Ishikawa (cell line): ENCODE measurements around the gene GPC6.

Source experiments
- CEBPB ChIP-seq: IDR thresholded peaks from 2 replicates; pipeline ENCODE4 v1.6.1; 2012
- CREB1 ChIP-seq: IDR thresholded peaks from 2 replicates; pipeline ENCODE4 v1.6.1; 2012; ENCODE audit warnings: low read depth
- EGR1 ChIP-seq: IDR thresholded peaks from 2 replicates; pipeline ENCODE4 v1.6.1; 2012
- EP300 ChIP-seq: IDR thresholded peaks from 2 replicates; pipeline ENCODE4 v1.6.1; 2012; ENCODE audit warnings: borderline replicate concordance
- FOXM1 ChIP-seq: IDR thresholded peaks from 2 replicates; pipeline ENCODE4 v1.6.1; 2012; ENCODE audit warnings: low read depth, borderline replicate concordance
- NFIC ChIP-seq: IDR thresholded peaks from 2 replicates; pipeline ENCODE4 v1.6.1; 2012
- RAD21 ChIP-seq: IDR thresholded peaks from 2 replicates; pipeline ENCODE4 v1.6.1; 2012; ENCODE audit warnings: low read depth
- TAF1 ChIP-seq: IDR thresholded peaks from 2 replicates; pipeline ENCODE4 v1.6.1; 2012; ENCODE audit warnings: low read depth, mild to moderate bottlenecking
- TCF12 ChIP-seq: IDR thresholded peaks from 2 replicates; pipeline ENCODE4 v1.6.1; 2012; ENCODE audit warnings: low read depth
- TEAD4 ChIP-seq: IDR thresholded peaks from 2 replicates; pipeline ENCODE4 v1.6.1; 2012
- YY1 ChIP-seq: IDR thresholded peaks from 2 replicates; pipeline ENCODE4 v1.6.1; 2012; ENCODE audit warnings: low read depth
- ZBTB7A ChIP-seq: IDR thresholded peaks from 2 replicates; pipeline ENCODE4 v1.6.1; 2012; ENCODE audit warnings: low read depth
- TF ChIP-seq, protein P1 (sequence below): IDR thresholded peaks from 2 replicates; pipeline ENCODE4 v1.6.1; 2012
- TF ChIP-seq, protein P2 (sequence below): IDR thresholded peaks from 2 replicates; pipeline ENCODE4 v1.6.1; 2012; ENCODE audit warnings: low read depth, mild to moderate bottlenecking
- TF ChIP-seq, protein P3 (sequence below): IDR thresholded peaks from 2 replicates; pipeline ENCODE4 v1.6.1; 2012

The GPC6 gene

DNA sequence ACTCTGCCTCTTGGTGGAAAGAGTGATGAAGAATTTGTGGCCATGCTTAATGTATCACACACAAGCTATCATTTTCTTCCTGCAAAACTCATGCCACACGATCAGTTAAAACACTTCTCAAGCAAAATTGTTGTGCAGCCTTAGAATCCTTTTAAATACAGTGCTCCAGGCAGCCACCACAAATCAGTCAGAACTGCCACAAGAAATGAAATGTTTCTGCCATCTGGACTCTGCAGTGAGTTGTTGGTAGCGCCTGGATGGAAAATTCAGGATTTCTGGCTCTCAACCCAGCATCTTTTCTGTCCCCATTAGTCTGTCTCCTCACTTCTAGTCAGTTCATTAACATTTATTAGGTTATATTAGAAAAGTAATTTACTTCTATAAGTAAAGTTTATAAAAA is 179.5 kb downstream of the GPC6 start:
- TF ChIP-seq FOXM1 (no peak), ZBTB7A (no peak)

DNA sequence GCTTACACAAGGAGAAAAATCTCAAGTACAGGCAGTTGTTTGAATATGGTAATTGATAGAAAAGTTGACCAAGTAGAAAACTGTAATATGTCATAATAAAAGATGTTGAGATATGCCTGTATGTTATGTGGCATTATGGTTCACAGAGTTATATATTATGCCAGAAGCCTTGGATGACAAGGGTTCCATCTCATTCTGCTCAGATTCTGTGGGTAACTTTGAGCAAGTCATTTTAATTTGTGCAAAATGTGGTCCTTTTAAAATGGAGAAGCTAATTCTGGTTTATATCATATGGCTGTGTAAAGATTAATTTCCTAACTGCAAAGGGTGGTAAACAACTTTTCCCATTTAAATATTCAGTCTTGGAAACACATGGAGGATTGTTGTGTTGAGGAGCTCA is 180.9 kb downstream of the GPC6 start:
- TF ChIP-seq, protein P1, sequence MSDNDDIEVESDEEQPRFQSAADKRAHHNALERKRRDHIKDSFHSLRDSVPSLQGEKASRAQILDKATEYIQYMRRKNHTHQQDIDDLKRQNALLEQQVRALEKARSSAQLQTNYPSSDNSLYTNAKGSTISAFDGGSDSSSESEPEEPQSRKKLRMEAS: no peak
- TF ChIP-seq, protein P2, sequence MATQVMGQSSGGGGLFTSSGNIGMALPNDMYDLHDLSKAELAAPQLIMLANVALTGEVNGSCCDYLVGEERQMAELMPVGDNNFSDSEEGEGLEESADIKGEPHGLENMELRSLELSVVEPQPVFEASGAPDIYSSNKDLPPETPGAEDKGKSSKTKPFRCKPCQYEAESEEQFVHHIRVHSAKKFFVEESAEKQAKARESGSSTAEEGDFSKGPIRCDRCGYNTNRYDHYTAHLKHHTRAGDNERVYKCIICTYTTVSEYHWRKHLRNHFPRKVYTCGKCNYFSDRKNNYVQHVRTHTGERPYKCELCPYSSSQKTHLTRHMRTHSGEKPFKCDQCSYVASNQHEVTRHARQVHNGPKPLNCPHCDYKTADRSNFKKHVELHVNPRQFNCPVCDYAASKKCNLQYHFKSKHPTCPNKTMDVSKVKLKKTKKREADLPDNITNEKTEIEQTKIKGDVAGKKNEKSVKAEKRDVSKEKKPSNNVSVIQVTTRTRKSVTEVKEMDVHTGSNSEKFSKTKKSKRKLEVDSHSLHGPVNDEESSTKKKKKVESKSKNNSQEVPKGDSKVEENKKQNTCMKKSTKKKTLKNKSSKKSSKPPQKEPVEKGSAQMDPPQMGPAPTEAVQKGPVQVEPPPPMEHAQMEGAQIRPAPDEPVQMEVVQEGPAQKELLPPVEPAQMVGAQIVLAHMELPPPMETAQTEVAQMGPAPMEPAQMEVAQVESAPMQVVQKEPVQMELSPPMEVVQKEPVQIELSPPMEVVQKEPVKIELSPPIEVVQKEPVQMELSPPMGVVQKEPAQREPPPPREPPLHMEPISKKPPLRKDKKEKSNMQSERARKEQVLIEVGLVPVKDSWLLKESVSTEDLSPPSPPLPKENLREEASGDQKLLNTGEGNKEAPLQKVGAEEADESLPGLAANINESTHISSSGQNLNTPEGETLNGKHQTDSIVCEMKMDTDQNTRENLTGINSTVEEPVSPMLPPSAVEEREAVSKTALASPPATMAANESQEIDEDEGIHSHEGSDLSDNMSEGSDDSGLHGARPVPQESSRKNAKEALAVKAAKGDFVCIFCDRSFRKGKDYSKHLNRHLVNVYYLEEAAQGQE: no peak
- no peak for TF ChIP-seq FOXM1

DNA sequence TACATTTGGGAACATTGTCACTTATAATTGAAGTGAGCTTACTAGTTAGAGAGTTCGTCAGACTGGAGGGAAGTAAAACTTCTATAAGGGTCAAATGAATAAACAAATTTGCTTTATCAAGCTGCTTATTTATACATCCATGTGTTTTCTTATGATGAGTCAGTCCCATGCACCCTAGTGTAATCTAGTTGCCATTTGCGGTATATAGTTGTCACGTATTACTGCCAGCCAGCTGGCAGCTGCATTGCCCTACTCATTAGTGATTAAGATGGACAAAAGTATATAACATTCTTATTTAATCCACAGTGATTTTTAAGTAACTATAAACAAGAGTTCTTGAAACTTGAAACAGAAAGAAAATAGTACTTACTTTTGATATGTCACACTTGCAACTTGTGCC is 182.4 kb downstream of the GPC6 start:
- TF ChIP-seq, protein P1: no peak
- TF ChIP-seq FOXM1 (no peak), EP300 (no peak), TEAD4 (no peak), TCF12 (no peak), CEBPB (no peak), NFIC (no peak), ZBTB7A (no peak), TAF1 (no peak), EGR1 (no peak)
- TF ChIP-seq, protein P3, sequence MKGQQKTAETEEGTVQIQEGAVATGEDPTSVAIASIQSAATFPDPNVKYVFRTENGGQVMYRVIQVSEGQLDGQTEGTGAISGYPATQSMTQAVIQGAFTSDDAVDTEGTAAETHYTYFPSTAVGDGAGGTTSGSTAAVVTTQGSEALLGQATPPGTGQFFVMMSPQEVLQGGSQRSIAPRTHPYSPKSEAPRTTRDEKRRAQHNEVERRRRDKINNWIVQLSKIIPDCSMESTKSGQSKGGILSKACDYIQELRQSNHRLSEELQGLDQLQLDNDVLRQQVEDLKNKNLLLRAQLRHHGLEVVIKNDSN: no peak
- TF ChIP-seq, protein P2: no peak

DNA sequence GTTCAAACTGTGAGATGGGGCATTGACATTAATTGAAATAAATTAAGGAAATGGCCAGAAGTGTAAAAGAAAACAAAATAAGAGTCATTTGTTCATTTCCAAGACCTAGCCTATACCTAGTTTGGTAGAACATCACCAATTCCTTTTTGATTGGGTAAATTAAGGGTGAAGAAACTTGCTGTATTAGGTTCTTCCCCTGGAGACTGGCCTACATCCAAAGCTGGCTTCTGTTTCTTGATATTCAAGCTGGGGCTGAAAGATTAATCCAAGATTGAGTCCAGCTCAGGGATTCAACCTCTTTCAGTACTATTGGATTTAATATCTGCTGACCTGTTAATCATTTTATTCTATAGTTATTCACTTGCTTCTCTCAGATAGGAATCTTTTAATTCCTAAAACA is 183.2 kb downstream of the GPC6 start:
- TF ChIP-seq FOXM1 (no peak), EP300 (no peak), CEBPB (no peak), NFIC (no peak), ZBTB7A (no peak), YY1 (no peak), TCF12 (no peak), CREB1 (no peak), TEAD4 (no peak), TAF1 (no peak), EGR1 (no peak), RAD21 (no peak)
- TF ChIP-seq, protein P2: no peak
- TF ChIP-seq, protein P1: no peak

DNA sequence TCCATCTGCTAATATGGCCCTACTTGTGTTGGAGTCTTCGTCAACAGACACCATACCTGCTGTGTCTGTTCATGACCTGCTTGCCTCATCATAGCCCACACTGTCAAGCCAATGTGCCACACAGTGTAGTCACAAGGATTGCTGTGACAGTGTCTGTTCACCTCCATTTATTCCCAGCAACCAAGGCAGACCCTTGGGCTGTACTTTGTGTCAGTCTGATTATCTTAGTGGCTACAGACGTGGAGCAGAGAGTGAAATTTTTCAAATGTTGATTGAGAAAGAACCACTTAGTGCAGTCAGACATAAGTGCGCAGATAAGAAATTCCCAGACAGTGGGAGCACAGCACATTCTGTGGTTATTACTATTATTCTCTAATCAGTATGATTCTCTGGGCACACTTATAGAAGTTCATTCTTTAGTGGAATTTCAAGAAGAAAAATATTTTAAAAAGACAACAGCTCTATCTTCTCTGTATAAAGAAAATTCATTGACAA is 184.6 kb downstream of the GPC6 start:
- TF ChIP-seq, protein P3: no peak
- TF ChIP-seq FOXM1 (no peak), ZBTB7A (no peak), CREB1 (no peak), YY1 (no peak), RAD21 (no peak), NFIC (no peak), CEBPB (no peak), TEAD4 (no peak), TAF1 (no peak), EP300 (no peak), TCF12 (no peak), EGR1 (no peak)
- TF ChIP-seq, protein P1: no peak
- TF ChIP-seq, protein P2: no peak
